DMS114 treated with DMSO at 0.1 percent for 48 hours (cell line): ENCODE measurements around the gene POU2AF1.

ENCODE experiments used
- DNase-seq: peaks from one replicate; lab custom pipeline; 2025; ENCODE audit not compliant: unreplicated experiment; lab: John Stamatoyannopoulos, UW

The POU2AF1 gene

DNA sequence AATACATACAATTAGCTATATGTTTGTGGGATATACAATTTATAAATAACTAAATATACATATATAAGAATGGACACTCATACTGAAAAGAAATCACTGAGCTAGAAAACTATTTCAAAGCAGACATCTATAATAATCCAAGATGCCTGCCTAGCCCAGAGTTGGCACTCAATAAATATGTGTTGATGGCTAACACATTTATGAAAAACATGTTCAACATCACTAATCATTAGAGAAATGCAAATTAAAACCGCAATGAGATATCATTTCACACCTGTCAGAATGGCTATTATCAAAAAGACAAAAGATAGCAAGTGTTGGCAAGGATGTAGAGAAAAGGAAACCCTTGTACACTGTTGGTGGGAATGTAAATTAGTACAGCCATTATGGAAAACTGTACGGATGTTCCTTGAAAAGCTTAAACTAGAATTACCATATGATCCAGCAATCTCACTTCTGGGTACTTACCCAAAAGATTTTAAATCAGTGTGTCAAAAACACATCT lies 29.8 kb downstream of the POU2AF1 start:
- DNase-seq, result no peak

DNA sequence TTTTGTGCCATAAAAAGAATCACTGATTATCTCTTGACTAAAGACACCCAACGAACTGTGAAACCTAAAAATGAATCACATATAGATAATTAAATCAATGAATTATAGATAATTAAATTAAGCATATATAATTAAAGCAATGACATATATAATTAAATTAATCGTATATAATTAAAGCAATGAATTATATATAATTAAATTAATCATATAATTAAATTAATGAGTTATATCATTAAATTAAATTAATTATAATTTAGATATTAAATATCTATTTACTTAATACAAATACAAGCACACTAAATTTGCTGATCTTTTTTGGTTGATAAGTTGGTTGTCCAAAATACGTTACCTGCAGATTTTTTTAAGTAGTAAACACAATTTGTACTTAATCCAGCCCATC lies 30.9 kb downstream of the POU2AF1 start:
- no peak for DNase-seq

DNA sequence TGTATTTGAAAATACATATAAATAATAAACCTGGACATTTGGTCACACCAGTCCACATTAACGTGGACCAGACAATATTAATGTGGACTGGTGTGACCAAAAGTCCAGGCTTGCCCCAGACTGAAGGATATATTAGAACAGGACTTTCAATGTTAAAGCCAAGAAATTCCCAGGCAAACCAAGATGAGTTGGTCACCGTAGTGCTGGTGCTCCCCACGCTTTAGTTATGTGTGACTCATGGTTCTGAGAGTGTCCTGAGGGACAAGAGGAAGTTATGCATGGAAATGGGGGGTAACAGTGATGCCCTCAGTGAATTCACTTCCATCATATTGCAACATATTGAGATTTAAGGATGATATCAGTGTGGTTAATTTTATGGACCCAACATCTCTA lies 31.4 kb downstream of the POU2AF1 start:
- DNase-seq, result no peak

DNA sequence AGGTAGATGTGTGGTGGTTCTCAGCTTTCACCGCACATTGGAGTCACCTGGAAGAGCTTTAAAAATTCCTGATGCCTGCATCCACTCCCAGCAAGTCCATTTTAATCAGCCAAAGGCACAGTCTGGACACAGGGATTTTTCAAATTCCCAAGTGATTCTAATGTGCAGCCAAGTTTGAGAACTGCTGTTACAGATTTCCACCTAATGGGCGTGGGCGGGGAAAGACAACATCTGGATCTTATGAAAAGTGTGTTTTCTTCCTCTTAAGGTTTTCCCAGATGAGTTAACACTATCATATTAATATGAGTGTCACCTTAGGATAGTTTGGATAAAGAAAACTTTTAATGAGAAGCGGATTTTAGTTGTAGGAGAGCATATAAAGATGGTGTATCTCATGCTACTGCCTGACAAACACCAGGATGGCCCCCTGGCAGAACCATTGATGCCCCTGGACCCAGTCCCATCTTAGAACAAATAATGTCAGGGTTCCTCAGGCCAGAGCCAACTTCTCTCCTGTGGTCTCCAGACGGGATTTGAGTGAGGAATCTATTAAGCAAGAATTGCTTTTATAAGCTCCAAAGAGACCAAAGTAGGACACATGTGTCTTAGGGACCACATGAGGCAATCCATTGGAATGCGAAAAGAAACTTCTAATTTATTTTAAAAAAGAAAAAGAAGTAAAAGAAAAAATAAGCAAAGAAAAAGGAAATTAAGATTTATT lies 31.9 kb downstream of the POU2AF1 start:
- no peak for DNase-seq

DNA sequence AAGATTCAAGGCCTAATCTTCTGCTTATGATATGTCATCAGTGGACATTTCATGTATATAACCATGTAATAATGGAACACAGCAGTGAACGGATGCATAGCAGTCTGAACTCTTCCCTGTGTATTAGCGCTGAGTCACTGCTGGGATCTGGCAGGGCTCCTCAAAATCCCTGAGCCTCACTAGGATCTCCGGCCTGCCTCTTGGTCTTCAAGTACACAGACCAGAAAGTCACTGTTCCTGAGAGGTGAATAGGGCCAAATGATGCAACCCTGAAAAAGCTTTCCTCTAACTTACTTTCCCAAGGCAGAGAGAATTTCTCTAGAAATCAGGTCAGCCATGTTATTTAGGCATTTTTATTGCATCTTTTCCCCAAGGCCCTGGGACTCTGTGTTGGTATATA lies 35.0 kb downstream of the POU2AF1 start:
- no peak for DNase-seq

DNA sequence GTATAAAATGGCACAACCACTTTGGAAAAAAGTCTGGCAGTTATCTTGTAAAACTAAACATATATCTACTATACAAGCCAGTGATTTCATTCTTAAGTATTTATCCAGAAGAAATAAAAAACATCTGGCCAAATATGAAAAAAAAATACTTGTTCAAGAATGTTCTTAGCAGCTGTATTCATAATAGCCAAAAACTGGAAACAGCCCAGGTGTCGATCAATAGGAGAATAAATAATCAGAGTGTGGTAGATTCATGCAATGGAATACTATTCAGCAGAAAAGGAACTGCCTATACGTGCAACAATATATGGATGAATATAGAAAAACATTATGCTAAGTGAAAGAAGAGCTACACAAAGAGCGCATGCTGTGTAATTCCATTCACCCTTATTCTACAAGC lies 36.7 kb downstream of the POU2AF1 start:
- DNase-seq, result no peak

DNA sequence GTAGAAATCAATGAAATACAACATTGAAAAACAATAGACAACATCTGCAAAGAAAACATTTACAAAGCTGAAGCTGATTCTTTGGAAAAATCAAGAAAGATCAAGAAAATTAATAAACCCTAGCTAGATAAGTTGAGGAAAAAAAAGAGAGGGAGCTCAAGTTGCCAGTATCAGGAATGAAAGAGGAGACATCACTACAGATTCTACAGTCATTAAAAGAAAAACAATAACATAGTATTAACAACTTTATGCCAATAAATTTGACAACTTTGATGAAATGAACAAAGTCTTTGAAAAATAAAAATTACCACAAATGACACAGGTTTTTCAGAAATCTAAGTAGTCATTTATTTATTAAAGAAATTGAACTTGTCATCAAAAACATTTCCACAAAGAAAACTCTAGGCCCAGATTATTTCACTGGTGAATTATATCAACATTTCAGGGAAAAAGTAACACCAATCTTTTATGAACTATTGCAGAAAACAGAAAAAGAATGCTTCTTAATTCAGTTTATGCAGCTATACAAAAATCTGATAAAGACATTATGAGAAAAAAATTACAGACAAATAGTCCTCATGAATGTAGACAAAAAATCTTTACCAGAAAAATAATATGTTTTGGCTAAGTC lies 39.2 kb downstream of the POU2AF1 start:
- no peak for DNase-seq

DNA sequence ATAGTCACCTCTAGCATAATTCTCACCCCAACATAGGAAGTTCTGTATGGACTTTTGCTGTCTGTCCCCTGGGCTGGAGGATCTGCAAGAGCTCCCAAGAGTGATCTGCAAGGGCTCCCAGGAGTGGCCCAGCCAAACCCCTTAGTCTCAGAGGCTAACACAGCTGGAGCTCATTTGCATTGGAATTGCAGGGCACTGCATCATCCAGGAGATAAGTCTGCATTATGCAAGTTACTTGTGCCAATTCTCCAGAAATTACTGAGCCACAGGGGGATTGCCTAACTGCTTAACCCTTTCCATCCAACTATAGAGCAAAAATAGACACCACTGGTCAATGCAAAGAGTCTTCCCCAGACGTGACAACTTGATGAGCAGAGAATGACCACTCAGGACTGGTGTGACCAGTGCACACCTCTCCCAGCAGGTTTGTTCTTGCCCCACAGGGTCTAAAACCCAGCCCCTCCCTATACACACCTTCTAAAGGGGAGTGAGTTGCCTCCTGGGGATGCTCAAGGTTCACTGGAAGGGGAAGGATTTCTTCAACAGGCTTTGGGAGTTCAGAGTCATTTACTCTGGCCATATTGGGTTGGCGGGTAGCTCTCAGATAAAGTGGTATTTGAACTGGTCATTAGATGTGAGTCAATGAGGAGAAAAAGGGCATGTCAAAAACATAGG lies 42.4 kb downstream of the POU2AF1 start:
- DNase-seq, result no peak

DNA sequence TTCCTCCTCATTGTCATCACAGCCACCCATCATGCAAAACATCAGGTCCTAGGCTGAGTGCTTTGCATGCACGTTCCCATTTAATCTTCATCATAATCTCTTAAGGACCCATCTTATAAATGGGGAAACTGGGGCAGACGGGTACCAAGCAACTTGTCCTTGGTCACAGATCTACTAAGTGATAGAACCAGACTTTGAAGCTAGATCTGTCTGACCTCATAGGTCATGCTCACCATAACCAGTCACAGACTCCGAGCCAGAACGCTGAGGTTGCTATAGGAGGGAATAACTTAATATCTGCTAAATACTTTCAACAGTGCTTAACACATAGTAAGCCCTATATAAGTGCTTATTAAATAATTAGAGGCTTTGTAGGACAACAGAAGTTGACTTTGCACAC lies 43.0 kb downstream of the POU2AF1 start:
- no peak for DNase-seq

DNA sequence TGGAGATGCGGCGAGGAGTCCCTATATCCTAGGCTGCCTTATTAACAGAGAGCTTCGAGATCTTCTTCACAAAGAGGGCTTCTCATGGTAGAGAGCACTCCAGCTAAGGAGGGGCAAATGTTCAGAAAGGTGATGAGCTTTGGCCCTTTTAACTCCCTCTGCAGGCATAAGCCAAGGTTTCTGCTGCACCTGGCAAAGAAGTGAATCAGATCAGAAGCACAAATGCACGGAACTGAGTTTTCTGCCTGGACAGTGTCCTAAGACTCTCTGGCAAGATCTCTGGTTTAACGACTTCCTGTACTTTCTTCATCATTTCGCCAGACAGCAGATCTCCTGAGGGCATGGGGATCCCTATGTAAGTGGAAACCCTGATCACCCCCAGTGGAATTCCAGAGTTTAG lies 43.5 kb downstream of the POU2AF1 start:
- no peak for DNase-seq

DNA sequence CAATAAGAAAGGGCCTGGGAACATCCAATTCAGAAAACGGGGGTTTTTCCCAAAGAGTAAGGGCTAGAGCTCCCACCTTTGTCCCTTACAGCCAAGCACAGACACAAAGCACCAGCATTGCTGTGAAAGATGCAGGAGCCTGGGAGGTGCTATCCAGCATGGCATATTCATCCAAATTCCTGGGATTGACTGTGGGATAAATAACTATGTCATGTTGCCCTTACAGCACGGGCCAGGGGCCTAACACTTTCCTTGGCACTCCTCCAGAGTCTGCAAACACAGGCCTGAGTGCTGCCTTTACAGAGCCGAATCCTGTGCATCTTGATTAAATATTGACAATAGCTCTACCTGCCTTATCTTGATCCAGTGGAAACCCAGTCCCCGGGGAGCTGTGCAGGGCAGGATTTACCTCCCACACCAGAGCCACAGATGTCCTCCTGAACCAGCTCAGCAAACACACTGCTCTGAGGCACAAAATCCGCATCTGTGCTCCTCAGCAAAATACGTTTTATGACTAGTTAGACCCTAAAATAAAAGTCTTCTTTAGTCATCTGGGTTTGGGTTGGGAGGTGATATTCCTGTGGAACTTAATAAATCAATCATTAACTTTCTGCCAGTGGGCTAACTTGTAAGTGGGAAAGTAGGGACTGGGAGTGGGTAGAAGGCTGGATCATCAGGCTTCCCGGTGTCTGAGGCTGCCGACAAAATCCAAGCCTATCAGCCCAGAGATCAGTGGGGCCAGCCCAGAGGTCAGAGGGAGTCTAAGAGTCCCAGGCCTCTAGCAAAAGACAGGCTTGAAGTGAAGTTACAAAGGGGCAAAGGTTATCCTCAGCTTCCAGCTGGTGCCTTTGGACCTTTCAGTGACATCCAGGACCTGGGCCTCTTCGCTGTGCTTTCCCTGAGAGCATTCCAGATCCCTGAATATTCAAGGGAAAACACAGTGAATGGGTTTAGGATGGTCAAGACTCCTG lies 44.3 kb downstream of the POU2AF1 start:
- no peak for DNase-seq

DNA sequence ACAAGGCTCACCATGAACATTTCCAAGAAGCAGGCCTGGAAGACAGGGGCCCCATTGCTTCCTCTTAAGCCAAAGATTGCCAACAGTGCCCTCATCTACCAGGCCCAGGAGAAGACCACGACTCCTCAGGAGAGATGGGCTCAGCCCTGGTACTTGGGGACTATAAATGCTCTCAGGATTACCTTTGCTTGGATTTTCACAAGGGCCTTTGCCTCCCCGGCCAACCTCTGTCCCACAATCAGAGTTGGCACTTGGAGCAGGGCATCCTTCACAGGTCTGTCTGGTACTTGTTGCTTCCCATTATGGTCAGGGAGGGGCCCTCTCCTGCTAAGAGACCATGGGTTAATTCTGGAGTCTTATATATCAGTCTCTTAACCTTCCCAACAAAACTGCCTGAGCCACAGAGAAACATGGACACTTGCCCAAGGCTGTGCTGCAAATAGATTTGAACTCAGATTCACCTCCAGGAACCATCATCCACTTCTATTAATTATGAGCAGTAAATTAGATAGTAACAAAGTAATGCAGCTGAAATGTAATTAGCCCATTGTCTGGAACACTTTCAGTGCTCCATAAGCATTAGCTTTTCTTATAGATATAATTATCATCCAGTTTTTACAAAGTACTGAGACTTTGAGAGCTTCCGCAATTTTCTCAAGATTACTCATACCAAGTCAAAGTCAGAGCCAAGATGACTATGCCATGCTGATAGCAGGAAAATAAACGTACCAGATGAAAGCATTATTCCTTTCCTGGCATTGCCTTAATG lies 47.2 kb downstream of the POU2AF1 start:
- no peak for DNase-seq

DNA sequence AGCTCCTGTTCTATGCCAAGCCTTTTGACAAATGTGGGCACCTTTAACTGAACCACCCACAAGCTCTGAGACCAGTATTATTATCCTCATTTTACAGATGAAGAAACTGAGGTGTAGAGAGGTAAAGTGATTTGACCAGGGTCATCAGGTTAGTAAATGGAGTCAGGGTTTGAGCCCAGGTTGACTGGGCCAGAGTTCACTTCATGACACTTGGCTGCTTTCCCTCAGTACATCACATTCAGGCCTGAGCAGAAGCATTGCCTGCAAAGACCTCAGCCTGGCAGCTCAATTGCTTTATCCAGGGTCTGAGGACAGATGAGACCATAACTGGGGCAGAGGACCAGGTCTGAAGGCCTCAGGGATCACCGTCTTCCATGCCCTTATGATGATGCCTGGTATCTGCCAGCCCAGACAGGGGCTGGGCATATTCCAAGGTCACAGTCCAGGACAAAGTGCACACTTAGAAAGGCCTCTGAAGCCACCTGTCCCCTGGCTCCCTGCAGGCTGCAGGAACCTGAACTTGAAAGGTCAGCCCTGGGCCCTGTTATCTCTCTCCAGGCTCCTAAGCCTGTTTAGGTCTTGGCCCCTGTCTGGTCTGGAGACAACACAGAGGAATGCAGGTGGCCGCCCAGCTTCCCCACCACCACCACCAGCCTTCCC lies 48.7 kb downstream of the POU2AF1 start:
- DNase-seq, result no peak

DNA sequence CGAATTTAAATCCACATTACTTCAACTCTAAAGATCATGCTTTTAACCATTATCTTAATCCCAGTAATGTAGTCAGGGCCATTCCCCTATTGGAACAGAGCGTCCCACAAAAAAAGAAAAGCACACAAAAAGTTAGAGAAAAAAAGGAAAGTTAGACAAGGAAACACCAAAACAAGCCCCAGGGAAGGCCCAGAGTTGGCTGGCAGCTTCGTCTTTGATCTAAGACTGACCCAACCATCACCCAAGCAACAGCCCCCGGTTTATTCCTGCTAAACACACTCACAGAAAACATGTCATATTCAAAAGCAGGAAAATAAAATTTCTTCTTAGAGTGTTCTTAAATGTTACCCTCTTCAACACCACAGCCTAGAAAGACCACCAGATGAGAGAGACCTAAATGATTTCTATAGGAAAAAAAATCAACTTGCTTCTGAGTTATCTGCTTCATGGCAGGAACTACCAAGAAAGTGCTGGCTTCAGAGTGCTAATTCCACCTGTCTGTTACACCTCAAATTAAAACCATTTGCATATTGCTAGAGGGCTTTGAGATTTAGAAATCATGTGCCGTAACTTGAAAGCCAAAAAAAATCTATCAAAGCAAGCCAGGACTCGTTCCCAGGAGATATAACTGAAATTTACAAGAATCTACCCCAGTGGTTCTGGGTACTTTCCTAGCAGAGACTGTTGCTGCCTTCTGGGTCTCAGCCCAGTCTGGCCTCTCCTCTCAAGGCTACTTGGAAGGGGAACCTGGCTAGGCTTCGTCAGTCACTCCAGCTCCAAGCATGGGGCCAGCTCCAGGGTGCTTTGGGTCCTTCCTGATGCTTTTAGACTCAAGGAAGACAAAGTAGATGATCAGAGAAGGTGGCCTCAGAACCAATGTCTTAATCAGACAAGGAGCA lies 49.5 kb downstream of the POU2AF1 start:
- no peak for DNase-seq

DNA sequence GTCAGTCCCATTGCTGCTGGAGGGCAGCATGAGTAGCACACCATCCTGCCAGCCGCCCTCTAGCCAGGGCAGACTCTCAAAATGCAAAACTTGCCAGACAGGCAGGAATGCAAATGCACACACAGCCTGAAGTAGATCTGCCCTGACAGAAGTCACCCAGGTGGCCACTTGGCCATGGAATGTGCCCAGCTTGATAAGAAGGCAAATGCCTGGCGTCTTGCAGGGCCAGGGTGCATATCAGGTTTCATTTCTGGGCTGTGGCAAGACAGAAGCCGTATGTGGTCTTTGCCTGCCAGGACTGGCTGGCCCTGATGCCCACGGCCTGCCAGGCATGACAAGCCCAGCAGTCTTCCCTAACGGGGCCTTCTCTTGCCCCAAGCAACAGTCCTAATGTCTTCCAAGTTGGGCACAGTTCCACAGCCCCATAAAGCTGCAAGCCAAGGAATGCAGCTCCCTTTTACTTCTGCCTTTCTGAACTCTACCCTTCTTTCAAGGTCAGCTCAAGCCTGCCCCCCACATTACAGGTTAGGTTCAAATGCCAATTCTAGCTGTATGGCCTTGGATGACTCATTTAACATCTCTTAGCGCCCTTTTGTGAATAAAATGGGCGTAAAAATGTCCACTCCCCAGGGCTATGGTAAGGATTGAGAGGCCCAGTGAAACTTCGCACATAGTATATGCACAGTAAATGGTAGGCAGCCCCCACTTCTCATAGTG lies 51.0 kb downstream of the POU2AF1 start:
- no peak for DNase-seq

DNA sequence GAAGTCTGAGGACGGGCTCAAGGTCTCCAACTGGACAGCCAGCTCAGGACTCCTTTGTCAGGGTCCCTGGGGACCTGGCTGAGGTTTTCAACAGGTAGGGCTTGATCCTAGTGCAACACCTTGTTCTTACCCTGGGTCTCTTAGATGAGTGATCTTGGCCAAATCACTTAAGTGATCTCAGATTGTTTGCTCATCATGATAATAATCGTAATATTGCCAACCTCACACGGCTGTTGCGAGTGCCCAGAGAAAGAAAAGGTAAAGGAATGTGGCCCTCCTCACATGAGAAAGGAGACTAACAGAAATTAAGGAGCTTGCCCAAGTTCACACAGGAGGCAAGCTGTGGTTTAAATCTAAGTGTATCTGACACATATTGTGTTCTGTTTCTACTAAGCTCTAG lies 52.3 kb downstream of the POU2AF1 start:
- no peak for DNase-seq

DNA sequence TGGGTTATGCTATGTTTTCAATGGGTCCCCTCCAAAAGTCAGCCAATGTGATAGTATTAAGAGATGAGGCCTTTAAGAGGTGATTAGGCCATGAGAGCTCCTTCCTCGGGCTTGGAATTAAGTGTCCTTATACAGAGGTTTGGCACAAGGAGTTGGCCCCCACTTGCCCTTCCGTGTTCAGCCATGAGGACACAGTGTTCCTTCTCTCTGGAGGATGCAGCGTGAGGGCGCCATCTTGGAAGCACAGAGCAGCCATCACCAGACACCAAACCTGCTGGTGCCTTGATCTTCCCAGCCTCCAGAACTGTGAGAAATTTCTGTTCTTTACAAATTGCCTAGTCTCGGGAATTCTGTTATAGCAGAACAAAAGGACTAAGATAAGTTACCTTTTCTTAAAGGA lies 53.8 kb downstream of the POU2AF1 start:
- DNase-seq, result no peak

DNA sequence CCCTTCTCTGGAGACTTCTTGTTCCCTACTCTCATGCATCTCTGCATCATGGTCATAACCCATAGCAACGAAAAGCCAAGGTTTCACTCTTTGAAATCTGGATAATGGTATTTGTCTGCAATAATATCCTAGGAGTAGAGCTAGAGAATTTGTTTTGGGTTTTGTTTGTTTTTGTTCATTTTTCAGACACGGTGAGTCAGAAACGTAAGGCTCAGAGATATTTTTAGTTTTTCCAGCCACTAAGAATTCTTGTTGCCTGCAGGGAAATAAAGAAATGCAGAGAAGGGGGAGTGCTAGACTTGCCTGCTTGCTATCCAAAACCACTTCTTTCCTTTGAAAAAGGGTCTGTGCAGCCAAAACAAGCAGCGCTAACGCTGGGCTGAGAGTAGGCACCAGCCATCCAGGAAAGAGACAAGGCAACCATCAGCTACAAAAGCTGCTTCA lies 54.8 kb downstream of the POU2AF1 start:
- no peak for DNase-seq
